Esophagus muscularis mucosa (tissue), 4 donors: Measurements from ENCODE around the gene DOK6. TPM values are rescaled to one million over a fixed set of nuclear protein-coding genes. Genes with fewer than 3 reads are reported as not detected.

Experiments
- DNase-seq: peaks from one replicate; pipeline ENCODE4 v3.0.0-alpha.2; 2017; ENCODE audit errors: extremely low spot score
- H3K27ac ChIP-seq, 4 donors: fragments of 200-600 bp; sonication (generic); replicated peaks in 1 of 4; 1 replicate in 3 of 4; 2 replicates in 1 of 4; pipeline ENCODE4 v1.5.1; 2016 to 2019; ENCODE audit warnings: mild to moderate bottlenecking in 1 of 4
- H3K27me3 ChIP-seq, 4 donors: fragments of 200-600 bp; sonication (generic); one replicate each; pipeline versions ENCODE4 v1.5.1 to v1.6.0; 2016 to 2019
- H3K36me3 ChIP-seq, 4 donors: fragments of 200-600 bp; sonication (generic); one replicate each; pipeline ENCODE4 v1.5.1; 2016 to 2019
- H3K4me1 ChIP-seq, 4 donors: fragments of 200-600 bp; sonication (generic); one replicate each; pipeline ENCODE4 v1.5.1; 2016 to 2019
- H3K4me3 ChIP-seq, 4 donors: fragments of 200-600 bp; sonication (generic); 1 replicate in 2 of 4; 2 replicates in 2 of 4; pipeline ENCODE4 v1.5.1; 2016 to 2019; ENCODE audit warnings: mild to moderate bottlenecking in 4 of 4, moderate library complexity in 1 of 4
- H3K9me3 ChIP-seq, 4 donors: fragments of 200-600 bp; sonication (generic); 1 replicate in 3 of 4; 2 replicates in 1 of 4; pipeline ENCODE4 v1.5.1; 2016 to 2019
- EP300 ChIP-seq: sonication (generic); formaldehyde crosslinking; IDR thresholded peaks from one replicate; pipeline ENCODE4 v1.6.1; 2017; ENCODE audit warnings: antibody characterized with exemption
- POLR2A ChIP-seq: fragments of 450-650 bp; IDR thresholded peaks from one replicate; pipeline ENCODE4 v1.6.1; 2017; ENCODE audit warnings: antibody characterized with exemption, moderate library complexity, mild to moderate bottlenecking, low read depth
- POLR2AphosphoS5 ChIP-seq, 2 donors: sonication (generic); formaldehyde crosslinking; IDR thresholded peaks; one replicate each; pipeline ENCODE4 v1.6.1; 2017; ENCODE audit warnings: antibody characterized with exemption in 2 of 2
- WGBS: methylation state at CpG from one replicate; pipeline ENCODE4 v1.1.5; 2018; 5-methylcytosine and 5-hydroxymethylcytosine counted together
- intact Hi-C: fragments of 100-400 bp; cut with DNase I; formaldehyde crosslinking; loops from one replicate; pipeline ENCODE4 v1.15.1; 2023
- total RNA-seq, 4 donors: library from RNA; depleted of rRNA; stranded (reverse); fragments of >200 nt; gene quantifications; one replicate each; pipeline versions ENCODE4 v1.1.0 to v1.2.1, GENCODE V29; 2016
- TF ChIP-seq, protein P1 (sequence below), 3 experiments: fragments of 200-600 bp in 2 of 3; fragments of 450-650 bp in 1 of 3; sonication (generic) in 2 of 3; IDR thresholded peaks; one replicate each; pipeline ENCODE4 v1.5.1; 2017 to 2019; ENCODE audit warnings: antibody characterized with exemption in 3 of 3, mild to moderate bottlenecking in 2 of 3, moderate library complexity in 1 of 3

DOK6 gene
- total RNA-seq, 4 donors from 2014 or later = 0.83 to 4.1 (median 1.9) TPM

DNA sequence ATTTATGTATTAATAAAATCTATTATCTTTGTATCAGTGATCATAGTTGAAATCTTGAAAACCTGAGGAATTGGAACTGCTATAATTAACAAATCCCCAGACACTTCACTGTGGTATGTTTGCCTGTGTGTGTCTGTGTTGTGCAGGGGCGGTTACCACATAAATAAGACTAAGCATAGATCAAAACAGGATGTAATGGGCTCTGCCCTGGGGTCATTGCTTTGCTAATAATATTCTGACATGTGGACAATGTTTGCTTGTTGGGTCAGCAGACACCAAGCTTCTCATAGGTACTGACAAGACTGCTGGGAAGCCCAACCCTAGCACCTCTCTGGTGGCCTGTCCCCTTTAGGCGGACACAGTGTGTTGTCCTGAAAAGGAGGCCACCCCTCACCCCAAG is 35.8 kb upstream of the DOK6 start:
- Histone ChIP-seq H3K9me3 (peaks cover 0 to 6% (median 3%) of the 10 kb centered on the region in 4 donors), H3K36me3 (no peaks in the 10 kb centered on the region), H3K4me3 (no peak overlapping the region), H3K27ac (no peak overlapping the region), H3K4me1 (no peaks in the 10 kb centered on the region), H3K27me3 (no peaks in the 10 kb centered on the region)
- intact Hi-C loops = no loop called here
- 73% methylated on average over 2 of the region's 2 CpGs for WGBS
- DNase-seq = no peak
- TF ChIP-seq POLR2A = no peak
- TF ChIP-seq EP300 = no peak
- TF ChIP-seq, protein P1, sequence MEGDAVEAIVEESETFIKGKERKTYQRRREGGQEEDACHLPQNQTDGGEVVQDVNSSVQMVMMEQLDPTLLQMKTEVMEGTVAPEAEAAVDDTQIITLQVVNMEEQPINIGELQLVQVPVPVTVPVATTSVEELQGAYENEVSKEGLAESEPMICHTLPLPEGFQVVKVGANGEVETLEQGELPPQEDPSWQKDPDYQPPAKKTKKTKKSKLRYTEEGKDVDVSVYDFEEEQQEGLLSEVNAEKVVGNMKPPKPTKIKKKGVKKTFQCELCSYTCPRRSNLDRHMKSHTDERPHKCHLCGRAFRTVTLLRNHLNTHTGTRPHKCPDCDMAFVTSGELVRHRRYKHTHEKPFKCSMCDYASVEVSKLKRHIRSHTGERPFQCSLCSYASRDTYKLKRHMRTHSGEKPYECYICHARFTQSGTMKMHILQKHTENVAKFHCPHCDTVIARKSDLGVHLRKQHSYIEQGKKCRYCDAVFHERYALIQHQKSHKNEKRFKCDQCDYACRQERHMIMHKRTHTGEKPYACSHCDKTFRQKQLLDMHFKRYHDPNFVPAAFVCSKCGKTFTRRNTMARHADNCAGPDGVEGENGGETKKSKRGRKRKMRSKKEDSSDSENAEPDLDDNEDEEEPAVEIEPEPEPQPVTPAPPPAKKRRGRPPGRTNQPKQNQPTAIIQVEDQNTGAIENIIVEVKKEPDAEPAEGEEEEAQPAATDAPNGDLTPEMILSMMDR (IDR thresholded peaks at IDR 0.05) = no peak
- no peak for TF ChIP-seq POLR2AphosphoS5 (IDR thresholded peaks at IDR 0.05)

DNA sequence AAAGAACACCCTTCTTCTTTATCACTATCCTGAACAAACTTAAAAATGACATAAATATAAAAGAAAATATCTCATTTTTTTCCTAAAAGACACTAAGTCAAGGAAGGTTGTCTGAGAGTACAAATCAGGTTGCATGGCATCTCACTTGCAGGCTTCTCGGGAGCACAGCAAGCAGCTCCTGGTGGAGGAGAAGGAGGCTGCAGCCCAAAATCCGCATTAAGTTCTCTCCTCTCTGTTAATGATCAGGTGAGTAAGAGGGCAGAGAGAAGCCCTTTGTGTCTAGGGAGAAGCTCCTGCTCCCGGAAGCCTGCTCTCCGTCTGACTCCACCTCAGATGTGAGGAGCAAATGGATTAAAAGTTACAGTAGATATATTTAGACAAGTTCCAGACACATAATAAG is 35.0 kb upstream of the DOK6 start:
- Histone ChIP-seq H3K27ac (no peak overlapping the region), H3K27me3 (no peaks in the 10 kb centered on the region), H3K4me3 (no peak overlapping the region), H3K4me1 (no peaks in the 10 kb centered on the region), H3K9me3 (no peaks in the 10 kb centered on the region), H3K36me3 (no peaks in the 10 kb centered on the region)
- 85% methylated on average over 4 of the region's 4 CpGs for whole genome bisulfite sequencing
- DNase-seq = no peak
- TF ChIP-seq POLR2A (no peak), EP300 (no peak), POLR2AphosphoS5 (IDR thresholded peaks at IDR 0.05) (no peak)
- TF ChIP-seq, protein P1 (IDR thresholded peaks at IDR 0.05) = no peak
- intact Hi-C loops = no loop called here

DNA sequence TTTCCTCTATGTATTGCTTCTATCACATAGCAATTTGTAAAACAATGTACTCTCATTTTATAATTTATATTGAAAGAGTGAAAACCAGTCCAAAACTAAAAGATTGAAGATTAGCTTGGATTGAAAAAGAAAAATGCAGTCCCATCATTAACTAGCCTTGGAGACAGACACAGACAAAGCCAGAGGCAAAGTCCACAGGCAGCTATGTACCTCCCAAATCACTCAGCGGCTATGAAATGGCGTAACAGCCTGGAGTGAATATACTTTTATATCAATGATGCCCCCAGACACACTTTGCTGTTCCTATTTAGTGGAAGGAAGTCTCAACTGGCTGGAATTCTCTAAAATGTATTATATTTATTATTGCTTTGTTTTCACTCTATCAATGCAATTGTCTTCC is 33.6 kb upstream of the DOK6 start:
- TF ChIP-seq POLR2A (no peak), POLR2AphosphoS5 (IDR thresholded peaks at IDR 0.05) (no peak), EP300 (no peak)
- TF ChIP-seq, protein P1 (IDR thresholded peaks at IDR 0.05) = no peak
- Histone ChIP-seq H3K27me3 (no peaks in the 10 kb centered on the region), H3K36me3 (no peaks in the 10 kb centered on the region), H3K4me1 (no peaks in the 10 kb centered on the region), H3K4me3 (no peak overlapping the region), H3K27ac (no peak overlapping the region), H3K9me3 (no peaks in the 10 kb centered on the region)
- 95% methylated on average over 2 of the region's 2 CpGs for WGBS
- DNase-seq = no peak
- intact Hi-C loops = no loop called here

DNA sequence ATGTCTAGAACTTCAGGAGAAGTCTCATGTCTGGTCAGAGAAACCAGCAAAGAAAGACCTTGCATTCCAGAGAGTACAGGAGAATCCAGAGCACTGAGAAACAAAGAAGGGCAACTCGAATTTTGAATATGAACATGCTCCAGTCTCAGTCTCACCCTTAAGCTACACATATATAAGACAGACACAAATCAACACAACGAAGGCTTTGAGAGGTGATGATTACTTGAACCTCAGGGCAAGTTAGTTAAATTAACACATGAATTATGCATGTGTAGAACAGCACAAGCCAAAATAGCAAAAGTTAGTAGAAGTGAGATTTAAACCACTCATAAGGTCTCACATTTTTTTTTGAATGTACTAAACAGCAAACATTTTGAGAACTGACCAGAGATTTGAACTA is 29.0 kb upstream of the DOK6 start:
- no peaks in the 10 kb centered on the region for H3K9me3 ChIP-seq
- H3K4me3 ChIP-seq = no peak overlapping the region
- no peaks in the 10 kb centered on the region for H3K4me1 ChIP-seq
- no peak overlapping the region for H3K27ac ChIP-seq
- WGBS = 77% methylated on average over 2 of the region's 2 CpGs
- TF ChIP-seq EP300 = no peak
- TF ChIP-seq, protein P1 (IDR thresholded peaks at IDR 0.05) = no peak
- no peak for TF ChIP-seq POLR2AphosphoS5 (IDR thresholded peaks at IDR 0.05)
- no peak for TF ChIP-seq POLR2A
- H3K27me3 ChIP-seq = no peaks in the 10 kb centered on the region
- no peaks in the 10 kb centered on the region for H3K36me3 ChIP-seq
- DNase-seq = no peak
- intact Hi-C loops = no loop called here

DNA sequence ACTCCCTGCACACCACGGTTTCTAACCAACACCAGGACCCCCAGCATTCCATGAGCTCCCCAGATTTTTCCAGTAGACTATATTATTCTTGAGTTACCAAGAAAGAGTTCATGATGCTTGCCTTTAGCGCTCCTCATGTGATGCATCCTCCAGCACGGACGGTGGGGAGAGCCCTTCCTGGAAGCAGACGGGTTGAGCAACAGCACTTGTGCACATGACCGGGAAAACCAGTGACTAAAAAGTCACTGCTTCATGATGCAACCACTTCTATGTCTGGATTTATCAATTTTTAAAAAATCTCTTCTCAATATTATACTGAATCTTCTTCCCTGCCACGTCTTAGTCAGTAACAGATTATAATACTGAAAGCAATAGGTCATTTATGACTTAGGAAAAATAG is 20.4 kb upstream of the DOK6 start:
- Histone ChIP-seq H3K27ac (no peak overlapping the region), H3K27me3 (no peaks in the 10 kb centered on the region), H3K4me1 (no peaks in the 10 kb centered on the region), H3K9me3 (no peaks in the 10 kb centered on the region), H3K4me3 (no peak overlapping the region), H3K36me3 (no peaks in the 10 kb centered on the region)
- no peak for DNase-seq
- 85% methylated on average over 7 of the region's 7 CpGs for WGBS
- no peak for TF ChIP-seq POLR2A
- no peak for TF ChIP-seq POLR2AphosphoS5 (IDR thresholded peaks at IDR 0.05)
- TF ChIP-seq, protein P1 (IDR thresholded peaks at IDR 0.05) = no peak
- TF ChIP-seq EP300 = no peak
- intact Hi-C loops = no loop called here
